ENCODE data around the gene DGKB. TPM values are rescaled to one million over a fixed set of nuclear protein-coding genes. Genes with fewer than 3 reads are reported as not detected.
A peak's percentile ranks its signal among the peaks of the same experiment; 100 is the strongest.

The DGKB gene
- total and polyA plus RNA-seq, 8 donors = 0.16 to 1.3 (median 0.40) TPM

DNA sequence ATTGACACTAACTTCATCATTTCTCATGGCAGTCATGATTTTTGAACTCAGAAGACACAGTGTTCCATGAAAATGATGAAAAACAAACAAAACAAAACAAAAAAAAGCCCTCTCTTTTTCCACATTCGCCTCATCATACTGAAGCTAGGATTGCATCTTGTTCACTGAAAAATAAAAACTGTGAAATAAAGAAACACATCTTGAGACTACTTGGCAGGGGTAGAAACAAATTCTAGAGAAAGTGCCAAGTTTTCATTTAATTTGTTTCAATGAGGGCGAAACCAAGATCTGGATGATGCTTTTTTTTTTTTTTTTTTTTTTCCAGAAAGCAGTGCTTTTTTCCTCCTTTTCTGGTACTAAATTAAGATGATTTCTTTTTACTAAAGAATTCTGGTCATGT is 562.7 kb downstream of the DGKB start:
- no peaks in the 10 kb centered on the region for H3K4me1 ChIP-seq
- no peaks in the 10 kb centered on the region for H3K9me3 ChIP-seq
- H3K36me3 ChIP-seq = no peaks in the 10 kb centered on the region
- FAIRE-seq = no peak
- intact Hi-C loops (cut with DNase I) = no loop called here
- no peaks in the 10 kb centered on the region for H3K27me3 ChIP-seq
- no peak for ATAC-seq
- no peak for DNase-seq
- WGBS, 2 donors = 92 to 97% methylated on average over 2 of the region's 2 CpGs
- no peak for TF ChIP-seq CTCF (IDR thresholded peaks at IDR 0.05)
- H3K27ac ChIP-seq = no peak overlapping the region
- H3K4me3 ChIP-seq = no peak overlapping the region

GRCh38 chr7:14336256-14336655 is 566.3 kb downstream of the DGKB start:
- DNase-seq (no peak), FAIRE-seq (no peak), ATAC-seq (no peak)
- Histone ChIP-seq H3K4me1 (no peaks in the 10 kb centered on the region), H3K27me3 (no peaks in the 10 kb centered on the region), H3K4me3 (no peak overlapping the region), H3K27ac (no peak overlapping the region), H3K9me3 (no peaks in the 10 kb centered on the region), H3K36me3 (no peaks in the 10 kb centered on the region)
- intact Hi-C loops (cut with DNase I) = no loop called here
- TF ChIP-seq CTCF (IDR thresholded peaks at IDR 0.05) = no peak
- WGBS, 2 donors = 97% methylated on average over 1 of the region's 1 CpG

- ATAC-seq (peak; percentile 46 to 83 (median 72)), DNase-seq (peak in 3 of 6 donors; percentile 5 to 24 (median 23)), FAIRE-seq (no peak)
- WGBS, 2 donors = 10 to 13% methylated on average over 5 of the region's 5 CpGs
- no peak for TF ChIP-seq CTCF (IDR thresholded peaks at IDR 0.05)
- H3K4me1 ChIP-seq = no peaks in the 10 kb centered on the region
- H3K27me3 ChIP-seq = no peaks in the 10 kb centered on the region
- intact Hi-C loops (cut with DNase I) = no loop called here
- no peak overlapping the region for H3K27ac ChIP-seq
- no peaks in the 10 kb centered on the region for H3K36me3 ChIP-seq
- no peak overlapping the region for H3K4me3 ChIP-seq
- H3K9me3 ChIP-seq = no peaks in the 10 kb centered on the region
Observed at GRCh38 chr7:14332155-14332554, 570.4 kb downstream of the DGKB start.

DNA sequence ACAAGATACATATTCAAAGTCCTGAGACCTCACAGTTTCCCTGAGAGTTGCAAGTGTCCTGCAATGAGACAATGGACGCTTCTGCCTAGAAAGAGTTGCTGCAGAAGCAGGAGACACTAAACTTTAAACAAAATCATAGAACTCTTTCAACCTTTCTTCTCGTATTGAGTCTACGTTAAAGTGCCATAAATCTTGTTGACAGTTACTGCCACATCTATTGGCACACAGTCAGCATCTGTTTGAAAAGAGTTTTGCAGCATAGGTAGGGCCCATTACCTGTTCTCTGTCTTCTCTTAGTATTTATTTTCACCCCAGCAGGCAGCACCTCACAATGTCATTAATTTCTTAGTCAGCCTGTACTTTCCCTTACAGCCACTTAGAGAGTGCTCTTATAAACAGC is 577.8 kb downstream of the DGKB start:
- no peaks in the 10 kb centered on the region for H3K9me3 ChIP-seq
- TF ChIP-seq CTCF (IDR thresholded peaks at IDR 0.05) = no peak
- intact Hi-C loops (cut with DNase I) = no loop called here
- H3K27ac ChIP-seq = no peak overlapping the region
- FAIRE-seq (no peak), DNase-seq (no peak), ATAC-seq (no peak)
- H3K27me3 ChIP-seq = no peaks in the 10 kb centered on the region
- WGBS, 2 donors = 46 to 47% methylated on average over 3 of the region's 3 CpGs
- H3K4me1 ChIP-seq = no peaks in the 10 kb centered on the region
- H3K4me3 ChIP-seq = no peak overlapping the region
- H3K36me3 ChIP-seq = no peaks in the 10 kb centered on the region

- Histone ChIP-seq H3K4me1 (no peaks in the 10 kb centered on the region), H3K27ac (no peak overlapping the region), H3K9me3 (no peaks in the 10 kb centered on the region), H3K4me3 (no peak overlapping the region), H3K27me3 (no peaks in the 10 kb centered on the region), H3K36me3 (no peaks in the 10 kb centered on the region)
- ATAC-seq = no peak
- FAIRE-seq = peak; percentile 20
- TF ChIP-seq CTCF (IDR thresholded peaks at IDR 0.05) = no peak
- intact Hi-C loops (cut with DNase I) = no loop called here
- 96 to 100% methylated on average over 2 of the region's 2 CpGs for WGBS, 2 donors
- DNase-seq = no peak
Observed at GRCh38 chr7:14322724-14323123, 579.8 kb downstream of the DGKB start.
